Left colon (tissue), 2 donors: ENCODE results near the gene JOSD1. TPM values are rescaled to one million over a fixed set of nuclear protein-coding genes. Genes with fewer than 3 reads are reported as not detected.
A peak's percentile ranks its signal among the peaks of the same experiment; 100 is the strongest.

ENCODE experiments used
- ATAC-seq: fragments of 200-7000 bp; cut with Tn5 transposase; one replicate; pipeline ENCODE4 v1.9.1; 2020; ENCODE audit warnings: mild to moderate bottlenecking, moderate library complexity
- DNase-seq, 2 donors: peaks; one replicate each; pipeline ENCODE4 v3.0.0-alpha.2; 2020
- intact Hi-C, 2 donors: fragments of 100-400 bp; cut with DNase I in 1 of 2; cut with micrococcal nuclease in 1 of 2; formaldehyde crosslinking; loops; one replicate each; pipeline versions ENCODE4 v1.11.2 to v1.14.0; 2022; cut with DNase I, micrococcal nuclease
- total RNA-seq, 2 donors: library from RNA; stranded (reverse); fragmentation: NEBNext Ultra II Directional; extraction: Animal tissue kit (Norgen Biotek cat#: 25700); gene quantifications; one replicate each; pipeline ENCODE4 v1.2.1, GENCODE V29; 2021
- donor health status: DM: no; HTN: no; CAD: no.
- donor health status: DM: yes; HTN: yes; CAD: no.

Gene JOSD1
- total RNA-seq, 2 donors from 2014 or later = 93.1 to 144 TPM

DNA sequence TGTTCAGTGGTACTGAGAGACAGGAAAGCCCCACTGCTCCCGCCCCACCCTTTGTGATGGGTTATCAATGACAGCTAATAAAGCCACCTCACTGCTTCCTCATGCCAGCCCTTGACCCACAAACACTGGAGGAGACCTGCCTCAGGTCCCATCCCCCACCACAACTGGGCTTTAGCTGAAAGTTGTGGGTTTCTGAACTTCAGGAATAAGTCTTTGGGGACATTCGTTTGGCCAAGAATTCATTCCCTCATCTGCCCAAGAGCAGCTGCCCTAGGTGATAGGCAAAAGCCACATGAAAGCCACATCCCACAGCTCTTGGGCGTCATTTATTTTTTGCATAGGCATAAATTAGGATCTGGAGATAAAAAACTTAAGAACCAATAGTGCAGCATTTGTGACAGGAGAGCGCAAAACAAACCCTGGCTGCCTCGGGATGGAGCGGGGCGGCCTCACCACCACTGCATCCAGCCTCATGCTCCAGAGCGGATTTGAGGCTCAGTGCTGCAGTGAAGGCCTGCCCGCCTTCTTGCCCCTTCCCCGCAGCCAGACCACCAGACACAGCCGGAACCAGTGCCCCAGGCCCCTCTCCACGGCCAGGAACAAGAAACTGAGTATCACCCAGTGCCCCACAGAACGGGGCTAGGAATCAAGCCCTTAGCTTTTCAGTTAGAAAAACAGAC, 33.8 kb upstream of the JOSD1 start:
- DNase-seq (peak in 1 of 2 donors; percentile 24), ATAC-seq (peak; percentile 3)
- intact Hi-C loops = no loop called here

DNA sequence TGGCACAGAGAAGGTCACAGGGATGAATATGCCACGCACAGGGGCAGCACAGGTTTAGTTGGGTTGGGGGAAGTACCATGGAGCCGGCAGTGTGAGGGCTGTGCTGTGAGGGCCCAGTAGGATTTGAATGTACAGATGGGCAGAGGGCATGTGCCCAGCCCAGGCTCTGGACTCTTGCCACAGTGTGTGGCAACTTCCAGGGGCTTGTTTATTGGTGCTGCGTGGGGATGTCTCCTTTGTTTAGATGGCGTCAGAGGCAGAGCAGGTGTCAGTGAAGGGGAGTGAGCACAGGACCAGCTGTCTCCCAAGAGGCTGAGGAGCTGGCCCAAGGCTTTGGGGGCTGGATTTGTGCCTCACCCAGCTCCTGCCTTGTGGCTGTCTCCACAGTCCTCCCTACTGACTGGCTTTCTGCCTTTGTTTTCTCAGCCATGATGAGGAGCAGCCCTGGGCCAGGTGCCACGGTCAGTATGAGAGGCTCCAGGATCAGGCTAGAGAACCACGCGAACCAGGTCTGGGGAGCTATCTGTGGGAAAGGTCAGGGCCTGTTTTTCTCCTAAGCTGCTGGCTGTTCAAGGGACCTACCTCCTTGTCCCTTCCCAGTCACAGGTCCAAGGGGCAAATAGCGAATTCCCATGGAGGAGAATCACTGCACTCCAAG, 33.1 kb upstream of the JOSD1 start:
- intact Hi-C loops = no loop called here
- peak; percentile 7 for ATAC-seq
- peak in 1 of 2 donors; percentile 72 for DNase-seq

DNA sequence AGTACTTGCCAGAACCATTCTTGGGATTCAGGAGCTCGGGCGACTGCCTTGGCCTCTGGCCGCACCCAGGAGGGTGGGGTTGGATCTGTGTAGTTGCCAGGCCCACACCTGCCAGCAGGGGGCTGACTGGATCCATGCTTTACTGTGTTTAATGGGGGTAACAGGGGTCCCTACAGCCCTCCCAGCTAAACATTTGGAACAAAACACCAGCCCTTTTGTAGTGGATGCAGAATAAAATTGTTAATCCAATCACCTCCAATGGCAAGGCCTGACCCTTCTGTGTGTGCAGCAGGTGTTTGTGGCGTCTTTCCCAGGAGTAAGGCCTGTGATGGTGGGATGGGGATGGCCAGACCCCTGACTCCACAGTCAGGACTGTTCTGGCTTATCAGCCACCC, 32.6 kb upstream of the JOSD1 start:
- intact Hi-C loops = no loop called here
- peak; percentile 49 to 81 for DNase-seq
- peak; percentile 77 for ATAC-seq

DNA sequence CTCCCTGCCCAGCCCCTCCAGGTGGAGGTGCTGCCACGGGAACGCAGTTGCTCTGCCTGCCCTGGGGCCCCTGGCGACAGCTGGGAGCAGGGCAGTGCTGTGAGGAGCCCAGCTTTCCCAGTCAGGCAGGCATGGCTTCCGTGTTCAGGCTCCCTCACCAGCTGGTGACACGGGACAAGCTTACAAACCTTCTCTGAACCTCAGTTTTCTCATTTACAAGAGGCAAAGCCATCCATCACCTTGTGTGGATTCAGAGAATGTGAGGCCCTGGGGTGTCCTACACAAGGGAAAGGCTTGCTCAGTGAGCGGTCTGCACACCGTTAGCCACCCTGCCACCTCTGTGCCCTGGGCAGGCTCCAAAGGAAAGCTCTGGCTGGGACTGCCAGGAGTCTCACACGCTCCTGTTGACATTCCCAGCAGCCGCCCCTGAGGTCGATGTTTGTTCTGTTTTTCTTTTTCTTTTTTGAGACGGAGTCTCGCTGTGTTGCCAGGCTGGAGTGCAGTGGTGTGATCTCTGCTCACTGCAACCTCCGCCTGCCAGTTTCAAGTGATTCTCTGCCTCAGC, 31.6 kb upstream of the JOSD1 start:
- ATAC-seq = no peak
- intact Hi-C loops = no loop called here

DNA sequence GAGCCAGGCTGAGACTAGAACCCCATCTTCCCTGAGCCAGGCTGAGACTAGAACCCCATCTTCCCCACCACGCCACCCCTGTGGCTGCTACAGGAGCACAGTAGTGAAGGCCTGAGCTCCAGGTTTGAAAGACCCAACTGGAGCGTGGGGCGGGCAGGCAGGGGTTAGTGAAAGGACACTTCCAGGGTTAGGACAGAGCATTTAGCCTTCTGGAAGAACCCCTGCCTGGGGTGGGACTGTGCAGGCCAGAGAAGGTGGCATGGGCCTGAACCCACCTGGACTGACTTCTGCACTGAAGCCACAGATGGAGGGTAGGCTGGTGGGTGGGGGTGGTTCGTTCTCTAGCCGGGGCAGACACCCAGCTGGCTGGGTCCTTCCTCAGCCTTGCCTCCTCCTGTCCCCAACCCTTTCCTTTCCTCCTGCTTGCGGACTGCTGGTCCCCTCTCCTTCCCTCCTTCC, 31.0 kb upstream of the JOSD1 start:
- peak in 1 of 2 donors; percentile 17 for DNase-seq
- no peak for ATAC-seq
- intact Hi-C loops = no loop called here

More for the DNA sequence above, 31.6 kb upstream of the JOSD1 start:
- peak in 1 of 2 donors; percentile 21 for DNase-seq

DNA sequence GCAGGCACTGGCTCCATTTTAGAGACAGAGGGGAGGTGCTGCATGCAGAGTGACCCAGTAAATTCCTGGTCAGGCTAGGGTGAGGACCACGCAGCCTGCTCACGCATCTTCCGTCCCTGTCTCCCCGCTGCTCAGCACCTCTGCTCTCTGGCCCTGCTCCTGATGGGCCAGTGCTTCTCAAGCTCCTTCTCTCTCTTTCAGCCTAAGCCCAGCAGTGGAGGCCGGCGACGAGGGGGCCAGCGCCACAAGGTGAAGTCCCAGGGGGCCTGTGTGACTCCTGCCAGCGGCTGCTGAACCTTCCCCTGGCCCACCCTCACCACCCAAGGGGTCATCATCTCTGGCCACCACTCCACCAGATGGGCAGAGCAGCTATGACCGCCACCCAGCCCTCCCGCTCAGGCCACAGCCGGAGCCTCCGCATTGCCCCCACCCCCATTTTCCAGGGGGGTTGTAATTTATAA, 29.7 kb upstream of the JOSD1 start:
- no peak for ATAC-seq
- intact Hi-C loops = no loop called here
- peak in 1 of 2 donors; percentile 19 for DNase-seq

DNA sequence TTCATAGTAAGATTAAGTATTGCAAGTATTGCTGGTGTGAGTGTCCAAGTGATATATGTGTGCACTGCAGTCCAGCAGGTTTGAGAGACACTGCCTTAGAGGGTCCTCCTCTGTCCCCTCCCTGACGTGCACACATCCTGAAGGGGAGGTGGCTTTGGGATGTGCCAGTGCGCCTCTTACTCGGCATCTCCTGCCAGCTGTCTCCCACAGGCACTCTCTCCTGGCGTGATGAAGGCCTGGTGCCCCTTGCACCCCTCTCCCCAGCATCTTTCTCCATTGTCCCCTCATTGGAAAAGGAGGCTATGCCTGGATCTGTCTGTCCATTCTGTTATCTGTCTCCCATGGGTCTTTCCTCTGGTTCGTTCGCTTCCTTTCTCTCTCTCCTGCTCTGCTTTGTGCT, 29.2 kb upstream of the JOSD1 start:
- DNase-seq (peak in 1 of 2 donors; percentile 5), ATAC-seq (no peak)
- intact Hi-C loops = no loop called here

DNA sequence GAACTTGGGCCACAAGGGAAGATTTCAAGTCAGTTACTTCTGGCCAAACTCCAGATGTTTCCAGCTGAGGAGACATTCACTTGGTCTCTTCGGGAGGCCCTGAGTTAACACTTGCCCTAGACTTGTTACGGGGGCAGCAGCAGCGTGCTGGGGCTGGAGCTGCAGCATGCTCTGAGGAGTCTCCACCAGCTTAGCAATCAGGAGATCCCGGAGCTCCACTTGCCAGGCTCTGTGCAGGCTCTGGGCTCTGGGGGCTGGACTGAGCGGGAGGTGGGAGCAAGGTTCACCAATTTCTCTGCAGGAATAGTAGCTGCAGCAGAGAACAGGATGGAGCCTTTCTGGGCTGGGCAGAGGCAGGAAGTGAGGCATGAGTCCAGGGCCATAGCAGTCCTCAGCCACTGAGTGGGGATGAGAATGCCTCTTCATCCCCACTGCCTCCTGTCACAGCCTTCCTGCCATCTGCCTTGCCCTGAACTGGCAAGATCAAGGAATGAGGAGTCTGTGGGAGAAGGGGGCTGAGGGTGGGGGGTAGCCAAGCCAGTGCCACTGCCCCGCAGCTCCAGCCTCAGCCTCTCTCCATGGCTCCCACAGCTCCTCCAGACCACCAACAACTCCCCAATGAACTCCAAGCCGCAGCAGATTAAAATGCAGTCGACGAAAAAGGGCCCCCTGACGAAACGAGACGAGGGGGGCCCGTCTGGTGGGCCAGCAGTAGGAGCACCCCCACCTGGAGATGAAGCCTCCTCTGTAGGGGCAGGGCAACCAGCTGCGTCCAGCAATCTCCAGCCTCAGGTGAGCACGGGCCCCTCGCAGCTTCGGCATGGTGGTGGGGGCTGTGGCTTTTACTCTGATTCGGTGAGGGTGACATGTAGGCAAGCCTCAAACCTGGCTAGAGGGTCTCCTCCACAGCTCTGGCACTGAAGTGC, 28.4 kb upstream of the JOSD1 start:
- peak in 1 of 2 donors; percentile 15 for DNase-seq
- ATAC-seq = no peak
- intact Hi-C loops = no loop called here

DNA sequence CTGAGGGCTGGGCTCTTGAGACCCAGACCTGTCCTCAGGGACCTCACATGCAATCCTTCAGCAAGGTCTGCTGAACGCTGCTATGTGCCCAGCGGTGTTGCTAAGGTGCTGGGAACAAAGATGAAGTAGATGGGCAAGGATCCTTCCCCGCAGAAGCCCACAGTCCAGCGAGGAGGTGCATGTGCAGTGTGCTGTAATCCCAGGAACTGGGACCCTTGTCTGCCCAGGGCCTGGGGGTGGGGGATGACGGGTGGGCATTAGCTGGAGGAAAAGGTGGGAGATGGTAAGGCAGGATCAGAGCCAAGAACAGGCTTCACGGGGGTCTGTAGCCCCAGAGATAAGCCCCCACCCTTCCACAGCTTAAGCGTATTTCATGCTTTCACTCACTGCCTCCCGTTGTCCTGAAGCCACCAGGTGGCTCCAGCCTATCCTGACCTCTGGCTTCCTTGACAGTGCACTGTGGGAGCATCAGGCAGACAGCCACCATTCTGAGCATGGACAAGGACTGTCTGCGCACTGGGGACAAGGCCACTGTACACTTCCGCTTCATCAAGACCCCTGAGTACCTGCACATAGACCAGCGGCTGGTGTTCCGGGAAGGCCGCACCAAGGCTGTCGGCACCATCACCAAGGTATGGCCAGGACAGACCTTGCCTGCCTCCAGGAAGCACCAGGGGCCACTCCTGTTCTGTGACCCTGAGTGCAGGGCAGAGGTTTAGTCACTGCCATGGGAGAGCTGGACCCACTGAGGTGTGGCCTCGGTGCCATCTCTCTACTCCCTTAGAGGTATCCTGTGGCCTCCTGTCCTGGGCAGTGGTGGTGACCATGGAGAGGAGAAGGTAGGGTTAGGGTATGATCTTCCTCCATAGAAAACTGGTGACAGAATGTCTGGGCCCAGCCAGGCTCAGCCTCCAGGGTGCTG, 27.0 kb upstream of the JOSD1 start:
- intact Hi-C loops = no loop called here
- ATAC-seq = no peak
- DNase-seq = peak in 1 of 2 donors; percentile 20

DNA sequence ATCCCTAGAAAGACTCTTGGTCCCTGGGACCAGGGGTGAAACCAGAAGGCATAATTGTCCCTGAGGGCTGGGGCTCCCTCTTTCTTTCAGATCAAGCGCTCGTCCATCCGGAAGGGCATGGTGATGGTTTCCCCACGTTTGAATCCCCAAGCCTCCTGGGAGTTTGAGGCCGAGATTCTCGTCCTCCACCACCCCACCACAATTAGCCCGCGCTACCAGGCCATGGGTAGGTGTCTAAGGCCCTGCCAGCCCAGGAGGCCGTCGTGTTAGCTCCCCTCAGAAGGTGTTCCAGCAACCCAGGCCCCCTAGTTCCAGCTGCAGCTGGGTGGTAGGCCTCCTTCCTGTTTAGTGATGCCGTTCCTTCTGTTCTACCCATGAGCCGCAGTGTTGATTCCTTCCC, 26.4 kb upstream of the JOSD1 start:
- DNase-seq = peak in 1 of 2 donors; percentile 22
- ATAC-seq = no peak
- intact Hi-C loops = no loop called here

DNA sequence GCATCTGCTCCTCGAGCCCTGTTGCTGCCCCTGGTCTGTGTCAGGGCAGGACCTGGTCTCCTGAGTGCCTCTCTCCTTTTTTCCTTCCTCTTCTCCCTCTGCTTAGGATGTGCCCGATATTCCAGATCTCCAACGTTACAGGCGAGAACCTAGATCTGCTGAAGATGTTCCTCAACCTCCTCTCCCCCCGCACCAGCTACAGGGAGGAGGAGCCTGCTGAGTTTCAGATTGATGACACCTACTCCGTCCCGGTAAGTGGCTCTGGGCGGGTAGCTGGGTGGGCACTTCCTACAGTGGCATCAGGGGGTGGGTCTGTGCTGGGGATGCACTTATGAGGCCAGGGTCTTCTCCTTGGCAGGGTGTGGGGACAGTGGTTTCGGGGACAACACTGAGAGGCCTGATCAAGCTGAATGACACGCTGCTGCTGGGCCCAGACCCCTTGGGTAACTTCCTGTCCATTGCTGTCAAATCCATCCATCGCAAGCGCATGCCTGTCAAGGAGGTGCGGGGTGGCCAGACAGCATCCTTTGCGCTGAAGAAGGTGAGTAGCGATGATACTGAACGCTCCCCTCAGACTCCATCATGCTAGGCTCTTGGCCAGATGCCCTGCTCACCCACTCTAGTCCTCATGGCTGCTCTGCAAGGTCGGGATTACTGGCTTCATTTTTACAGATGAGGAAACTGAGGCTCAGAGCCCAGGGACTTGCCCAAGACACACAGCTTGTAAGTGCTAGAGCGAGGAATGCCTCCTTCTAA, 25.3 kb upstream of the JOSD1 start:
- intact Hi-C loops = no loop called here
- DNase-seq (peak in 1 of 2 donors; percentile 20), ATAC-seq (no peak)

DNA sequence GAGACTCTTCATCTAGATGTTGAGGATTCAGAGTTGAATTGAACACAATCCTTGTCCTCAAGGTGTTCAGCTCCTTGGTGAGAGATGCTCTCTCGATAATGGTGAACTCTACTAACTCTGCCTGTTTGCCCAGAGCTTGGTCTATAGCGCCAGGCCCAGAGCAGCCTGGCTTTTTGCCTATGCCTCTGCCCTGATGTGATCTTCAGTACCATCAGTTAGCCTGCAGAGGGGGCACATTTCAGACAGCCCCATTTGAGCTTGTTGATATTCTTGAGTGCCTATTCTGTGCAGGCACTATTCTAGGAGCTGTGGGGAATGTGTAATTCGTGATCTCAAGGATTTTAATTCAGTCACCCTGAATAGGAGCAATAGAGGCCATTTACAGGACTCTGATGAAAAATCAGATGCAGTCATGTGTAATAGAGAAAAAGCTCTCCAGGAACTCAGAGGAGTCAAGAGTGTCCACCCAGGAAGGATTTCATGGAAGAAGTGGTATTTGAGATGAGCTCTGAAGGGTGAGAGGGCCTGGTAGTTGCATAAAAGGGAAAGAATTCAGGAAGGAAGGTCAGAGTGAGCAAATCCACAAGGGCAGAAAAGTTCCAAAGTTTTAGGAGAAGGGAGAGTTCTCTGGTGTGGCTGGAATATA, 24.3 kb upstream of the JOSD1 start:
- peak in 1 of 2 donors; percentile 21 for DNase-seq
- intact Hi-C loops = no loop called here
- ATAC-seq = peak; percentile 63

DNA sequence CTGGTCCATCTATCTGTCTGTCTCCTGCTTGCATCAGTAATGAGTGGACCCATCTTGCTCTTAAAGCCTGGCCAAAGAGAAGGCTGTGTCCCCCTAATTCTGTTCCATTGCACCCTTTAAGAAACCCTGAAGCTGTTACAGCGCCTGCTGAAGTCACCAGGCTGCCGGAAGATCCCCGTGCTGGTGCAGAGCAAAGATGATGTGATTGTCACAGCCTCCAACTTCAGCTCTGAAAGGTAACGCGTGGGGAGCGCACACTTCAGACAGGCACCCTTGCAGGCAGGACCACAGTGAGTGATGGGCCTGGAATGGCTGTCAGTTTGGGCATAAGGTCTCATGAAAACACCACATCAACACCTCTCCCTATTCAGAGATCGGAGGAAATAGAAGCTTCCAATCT, 23.4 kb upstream of the JOSD1 start:
- DNase-seq = no peak
- intact Hi-C loops = no loop called here
- no peak for ATAC-seq

DNA sequence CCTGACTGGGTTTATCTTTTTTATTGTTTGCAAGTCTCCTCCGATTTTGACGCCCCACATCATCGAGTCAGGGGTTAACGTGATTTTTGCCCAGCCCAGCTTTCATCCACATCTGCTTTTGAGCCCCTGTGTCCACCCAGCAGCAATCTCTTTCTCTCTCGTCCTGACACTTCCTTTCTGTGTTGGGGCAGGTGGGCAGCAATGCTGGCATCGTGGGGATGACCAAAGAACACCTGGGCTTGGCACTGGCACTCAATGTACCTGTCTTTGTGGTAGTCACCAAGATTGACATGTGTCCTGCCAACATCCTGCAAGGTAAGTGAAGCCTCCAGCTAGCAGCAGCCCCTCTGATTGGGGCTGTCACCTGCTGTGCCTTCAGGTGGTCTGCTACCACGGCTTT, 20.8 kb upstream of the JOSD1 start:
- no peak for DNase-seq
- ATAC-seq = no peak

DNA sequence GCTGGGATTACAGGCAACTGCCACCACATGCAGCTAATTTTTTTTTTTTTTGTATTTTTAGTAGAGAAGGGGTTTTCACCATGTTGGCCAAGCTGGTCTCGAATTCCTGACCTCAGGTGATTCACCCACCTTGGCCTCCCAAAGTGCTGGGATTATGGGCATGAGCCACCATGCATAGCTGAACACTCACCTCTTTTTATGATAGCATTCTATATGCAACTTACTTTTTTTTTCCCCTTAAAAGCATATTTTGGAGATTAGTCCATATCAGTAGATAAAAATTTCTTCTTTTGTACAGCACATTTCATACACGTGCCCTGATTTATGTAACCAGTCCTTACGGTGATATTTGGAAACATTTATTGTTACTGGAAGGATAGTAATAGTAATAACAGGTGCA, 19.6 kb upstream of the JOSD1 start:
- intact Hi-C loops = no loop called here
- DNase-seq = no peak
- ATAC-seq = no peak

More for the DNA sequence above, 20.8 kb upstream of the JOSD1 start:
- intact Hi-C loops = no loop called here

DNA sequence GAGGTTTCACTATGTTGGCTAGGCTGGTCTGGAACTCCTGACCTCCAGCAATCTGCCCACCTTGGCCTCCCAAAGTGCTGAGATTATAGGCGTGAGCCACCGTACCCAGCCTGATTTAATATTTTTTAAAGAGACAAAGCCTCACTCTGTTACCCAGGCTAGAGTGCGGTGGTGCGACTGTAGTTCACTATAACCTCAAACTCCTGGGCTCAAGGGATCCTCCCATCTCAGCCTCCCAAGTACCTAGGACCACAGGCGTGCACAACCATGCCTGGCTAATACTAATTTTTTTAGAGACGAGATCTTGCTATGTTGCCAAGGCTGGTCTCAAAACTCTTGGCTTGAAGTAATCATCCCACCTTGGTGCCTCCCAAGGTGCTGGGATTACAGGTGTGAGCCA, 18.5 kb upstream of the JOSD1 start:
- ATAC-seq = no peak
- intact Hi-C loops = no loop called here

DNA sequence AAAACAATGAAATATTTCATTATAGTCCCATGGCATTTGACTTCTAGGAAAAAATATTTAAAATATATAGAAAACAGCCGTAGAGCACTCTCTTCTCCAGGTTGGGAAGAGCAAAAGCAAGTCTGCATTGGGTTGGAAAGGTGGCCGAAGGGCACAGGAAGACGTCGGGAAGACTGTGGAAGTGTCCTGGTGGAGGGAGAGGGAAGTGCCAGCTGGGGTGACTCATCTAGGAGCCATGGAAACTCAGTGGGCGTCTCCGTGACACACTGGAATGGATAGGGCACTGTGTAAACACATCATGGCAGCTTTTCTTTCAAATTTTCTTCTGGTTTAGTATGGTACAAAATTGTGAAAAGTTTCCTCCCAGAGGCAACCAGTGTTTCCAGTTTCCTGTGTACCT, 17.7 kb upstream of the JOSD1 start:
- DNase-seq = peak; percentile 75 to 79
- ATAC-seq = peak; percentile 100
- intact Hi-C loops = no loop called here

More for the DNA sequence above, 18.5 kb upstream of the JOSD1 start:
- DNase-seq = no peak
